HCT116 (cell line): Measurements from ENCODE around the gene FOXRED1. TPM values are rescaled to one million over a fixed set of nuclear protein-coding genes. Genes with fewer than 3 reads are reported as not detected.

ENCODE experiments used
- ATAC-seq: fragments of 200-7000 bp; cut with Tn5 transposase; 2 replicates; pipeline ENCODE4 v1.9.1; 2020; ENCODE audit warnings: mild to moderate bottlenecking, moderate library complexity
- BruUV-seq: library from RNA; stranded (reverse); fragments of 400-500 nt; replicated peaks from 2 replicates; lab custom pipeline; 2021; lab: Mats Ljungman, UMichigan
- CTCF ChIA-PET: fragments of 300-600 bp; sonication (Branson Sonifier 250); formaldehyde crosslinking; loops from one replicate; lab custom pipeline; 2021; ENCODE audit warnings: antibody characterized with exemption; lab: Charles Lee
- POLR2A ChIA-PET: fragments of 300-600, 350-600 bp; sonication (Branson Sonifier 250); formaldehyde crosslinking; loops from one replicate; lab custom pipeline; 2021; ENCODE audit warnings: antibody characterized with exemption; lab: Charles Lee
- RAD21 ChIA-PET, 2 experiments: fragments of 300-600 bp; sonication (Branson Sonifier 250); formaldehyde crosslinking; loops; one replicate each; lab custom pipeline; 2023; ENCODE audit warnings: low total read pairs in 2 of 2; ENCODE audit not compliant: uncharacterized antibody in 2 of 2, unreplicated experiment in 2 of 2, low non-redundant PET in 1 of 2; lab: Charles Lee
- DNase-seq: peaks from one replicate; pipeline ENCODE4 v3.0.0-alpha.2; 2010; ENCODE audit warnings: low read depth, low spot score
- H2AFZ ChIP-seq: fragments of 200-600 bp; shearing (Covaris generic), sonication (generic); 2 replicates; pipeline ENCODE4 v1.6.1; 2017; ENCODE audit warnings: low read depth, mixed run types, mixed read lengths, antibody characterized with exemption, low read length; ENCODE audit not compliant: poor library complexity, severe bottlenecking
- H3K27ac ChIP-seq: 2 replicates; pipeline ENCODE4 v1.5.1; 2012; ENCODE audit warnings: low read depth, low read length
- H3K27me3 ChIP-seq: fragments of 200-600 bp; sonication (generic); 2 replicates; pipeline ENCODE4 v1.6.1; 2016; ENCODE audit warnings: mixed run types, low read length, mixed read lengths; ENCODE audit not compliant: insufficient read depth
- H3K36me3 ChIP-seq, 2 experiments: fragments of 200-500 bp in 1 of 2; fragments of 200-600 bp in 1 of 2; sonication (Bioruptor generic) in 1 of 2; sonication (generic) in 1 of 2; 2 replicates each; pipeline versions ENCODE4 v1.5.1 to v1.6.1; 2014 to 2016; ENCODE audit warnings: low read length in 2 of 2, inconsistent platforms in 1 of 2, mixed read lengths in 1 of 2, mixed run types in 1 of 2; ENCODE audit not compliant: insufficient read depth in 2 of 2, control insufficient read depth in 1 of 2
- H3K4me1 ChIP-seq, 2 experiments: fragments of 200-600 bp in 1 of 2; sonication (generic) in 1 of 2; 2 replicates each; pipeline versions ENCODE4 v1.5.1 to v1.6.1; 2012 to 2017; ENCODE audit warnings: low read length in 2 of 2, inconsistent platforms in 1 of 2, mild to moderate bottlenecking in 1 of 2, mixed read lengths in 1 of 2, mixed run types in 1 of 2, moderate library complexity in 1 of 2; ENCODE audit not compliant: insufficient read depth in 2 of 2, control insufficient read depth in 1 of 2
- H3K4me2 ChIP-seq: fragments of 200-600 bp; sonication (generic); 2 replicates; pipeline ENCODE4 v1.6.1; 2017; ENCODE audit warnings: mixed run types, low read length, mixed read lengths
- H3K4me3 ChIP-seq, 2 experiments: fragments of 200-600 bp in 1 of 2; sonication (generic) in 1 of 2; replicated peaks in 1 of 2; 2 replicates each; pipeline ENCODE4 v1.5.1; 2011 to 2016; ENCODE audit warnings: low read length in 2 of 2, control low read depth in 1 of 2, low read depth in 1 of 2, mild to moderate bottlenecking in 1 of 2, mixed read lengths in 1 of 2, mixed run types in 1 of 2
- H3K79me2 ChIP-seq: fragments of 200-600 bp; sonication (generic); 2 replicates; pipeline ENCODE4 v1.6.1; 2017; ENCODE audit warnings: mild to moderate bottlenecking, mixed run types, low read length, moderate library complexity, mixed read lengths; ENCODE audit not compliant: insufficient read depth
- H3K9ac ChIP-seq: fragments of 200-600 bp; sonication (generic); 2 replicates; pipeline ENCODE4 v1.6.1; 2016; ENCODE audit warnings: low read length, mixed read lengths
- H3K9me2 ChIP-seq: fragments of 200-600 bp; sonication (generic), shearing (Covaris generic); 2 replicates; pipeline ENCODE4 v1.6.1; 2017; ENCODE audit warnings: mixed run types, mild to moderate bottlenecking, moderate library complexity; ENCODE audit not compliant: insufficient read depth
- H3K9me3 ChIP-seq, 2 experiments: fragments of 200-500 bp in 1 of 2; fragments of 200-600 bp in 1 of 2; sonication (Bioruptor generic) in 1 of 2; sonication (generic) in 1 of 2; 2 replicates each; pipeline ENCODE4 v1.6.1; 2014 to 2017; ENCODE audit warnings: low read length in 2 of 2, mixed read lengths in 2 of 2, inconsistent platforms in 1 of 2, low read depth in 1 of 2, mild to moderate bottlenecking in 1 of 2, mixed run types in 1 of 2, moderate library complexity in 1 of 2; ENCODE audit not compliant: control insufficient read depth in 1 of 2, insufficient read depth in 1 of 2
- H4K20me1 ChIP-seq: fragments of 200-600 bp; sonication (generic), shearing (Covaris generic); 2 replicates; pipeline ENCODE4 v1.6.1; 2017; ENCODE audit warnings: mixed run types, mild to moderate bottlenecking, moderate library complexity; ENCODE audit not compliant: insufficient read depth
- ATF3 ChIP-seq: IDR thresholded peaks from 2 replicates; pipeline ENCODE4 v1.6.1; 2012
- CBX3 ChIP-seq: IDR thresholded peaks from 2 replicates; pipeline ENCODE4 v1.6.1; 2012; ENCODE audit warnings: low read depth
- MAX ChIP-seq: IDR thresholded peaks from 2 replicates; pipeline ENCODE4 v1.6.1; 2012
- RAD21 ChIP-seq: IDR thresholded peaks from 2 replicates; pipeline ENCODE4 v1.6.1; 2012; ENCODE audit warnings: low read depth, mild to moderate bottlenecking
- SIN3A ChIP-seq: IDR thresholded peaks from 2 replicates; pipeline ENCODE4 v1.6.1; 2012; ENCODE audit warnings: low read depth
- YY1 ChIP-seq: IDR thresholded peaks from 2 replicates; pipeline ENCODE4 v1.6.1; 2011; ENCODE audit warnings: low read length, low read depth, moderate library complexity, mild to moderate bottlenecking; ENCODE audit not compliant: insufficient replicate concordance; ENCODE audit errors: extremely low read depth
- ZFX ChIP-seq: fragments of 450-650 bp; IDR thresholded peaks from 2 replicates; pipeline ENCODE4 v1.6.1; 2017
- intact Hi-C: fragments of 100-400 bp; cut with micrococcal nuclease; formaldehyde crosslinking; loops from 2 replicates; pipeline ENCODE4 v1.10.0; 2022
- total RNA-seq: library from RNA; stranded (reverse); gene quantifications from one replicate; pipeline ENCODE4 v1.2.1, GENCODE V29; 2021; ENCODE audit not compliant: unreplicated experiment
- TF ChIP-seq, protein P1 (sequence below): IDR thresholded peaks from 2 replicates; pipeline ENCODE4 v1.6.1; 2012; ENCODE audit warnings: low read depth

The FOXRED1 gene
- total RNA-seq, 1 experiment from 2014 or later: 41.3 TPM

GRCh38 chr11:126293726-126294125, 24.8 kb downstream of the FOXRED1 start:
- CTCF ChIA-PET: no interaction called here
- H3K4me3 ChIP-seq: no peak overlapping the region
- no peaks in the 10 kb centered on the region for H4K20me1 ChIP-seq
- H3K9me3 ChIP-seq: no peaks in the 10 kb centered on the region
- intact Hi-C loops: no loop called here
- TF ChIP-seq MAX: no peak
- no peak for TF ChIP-seq SIN3A
- no peak for TF ChIP-seq CBX3
- TF ChIP-seq YY1: no peak
- no peak for TF ChIP-seq ATF3
- TF ChIP-seq RAD21: no peak
- no peak for TF ChIP-seq ZFX
- TF ChIP-seq, protein P1, sequence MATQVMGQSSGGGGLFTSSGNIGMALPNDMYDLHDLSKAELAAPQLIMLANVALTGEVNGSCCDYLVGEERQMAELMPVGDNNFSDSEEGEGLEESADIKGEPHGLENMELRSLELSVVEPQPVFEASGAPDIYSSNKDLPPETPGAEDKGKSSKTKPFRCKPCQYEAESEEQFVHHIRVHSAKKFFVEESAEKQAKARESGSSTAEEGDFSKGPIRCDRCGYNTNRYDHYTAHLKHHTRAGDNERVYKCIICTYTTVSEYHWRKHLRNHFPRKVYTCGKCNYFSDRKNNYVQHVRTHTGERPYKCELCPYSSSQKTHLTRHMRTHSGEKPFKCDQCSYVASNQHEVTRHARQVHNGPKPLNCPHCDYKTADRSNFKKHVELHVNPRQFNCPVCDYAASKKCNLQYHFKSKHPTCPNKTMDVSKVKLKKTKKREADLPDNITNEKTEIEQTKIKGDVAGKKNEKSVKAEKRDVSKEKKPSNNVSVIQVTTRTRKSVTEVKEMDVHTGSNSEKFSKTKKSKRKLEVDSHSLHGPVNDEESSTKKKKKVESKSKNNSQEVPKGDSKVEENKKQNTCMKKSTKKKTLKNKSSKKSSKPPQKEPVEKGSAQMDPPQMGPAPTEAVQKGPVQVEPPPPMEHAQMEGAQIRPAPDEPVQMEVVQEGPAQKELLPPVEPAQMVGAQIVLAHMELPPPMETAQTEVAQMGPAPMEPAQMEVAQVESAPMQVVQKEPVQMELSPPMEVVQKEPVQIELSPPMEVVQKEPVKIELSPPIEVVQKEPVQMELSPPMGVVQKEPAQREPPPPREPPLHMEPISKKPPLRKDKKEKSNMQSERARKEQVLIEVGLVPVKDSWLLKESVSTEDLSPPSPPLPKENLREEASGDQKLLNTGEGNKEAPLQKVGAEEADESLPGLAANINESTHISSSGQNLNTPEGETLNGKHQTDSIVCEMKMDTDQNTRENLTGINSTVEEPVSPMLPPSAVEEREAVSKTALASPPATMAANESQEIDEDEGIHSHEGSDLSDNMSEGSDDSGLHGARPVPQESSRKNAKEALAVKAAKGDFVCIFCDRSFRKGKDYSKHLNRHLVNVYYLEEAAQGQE: no peak
- H3K9me2 ChIP-seq: no peaks in the 10 kb centered on the region
- no peak overlapping the region for H3K27ac ChIP-seq
- no peak for ATAC-seq
- H3K27me3 ChIP-seq: no peaks in the 10 kb centered on the region
- DNase-seq: no peak
- POLR2A ChIA-PET: no interaction called here
- H3K4me1 ChIP-seq: no peaks in the 10 kb centered on the region
- no peaks in the 10 kb centered on the region for H3K79me2 ChIP-seq
- no peak overlapping the region for H3K9ac ChIP-seq
- H3K4me2 ChIP-seq: no peak overlapping the region
- H3K36me3 ChIP-seq: peaks cover 4 to 9% of the 10 kb centered on the region in 2 experiments; a peak in 2 of 4 replicates
- no peak overlapping the region for H2AFZ ChIP-seq
- BruUV-seq: TSS peak; percentile 13
- RAD21 ChIA-PET: no interaction called here
